Mesodermal cell (in vitro differentiated cells): ENCODE measurements around the gene GNG12.
A peak's percentile ranks its signal among the peaks of the same experiment; 100 is the strongest.

ENCODE experiments used
- H3K27ac ChIP-seq: 2 replicates; pipeline ENCODE4 v1.7.0; 2013; ENCODE audit warnings: mild to moderate bottlenecking, low read depth, low read length, moderate library complexity; ENCODE audit not compliant: severe bottlenecking
- H3K36me3 ChIP-seq: 2 replicates; pipeline ENCODE4 v1.7.1; 2013; ENCODE audit warnings: mild to moderate bottlenecking, low read length, moderate library complexity; ENCODE audit not compliant: control insufficient read depth, insufficient read depth
- H3K4me1 ChIP-seq: one replicate; pipeline ENCODE4 v1.7.1; 2013; ENCODE audit warnings: mild to moderate bottlenecking, low read length; ENCODE audit not compliant: insufficient read depth, control insufficient read depth, poor library complexity, severe bottlenecking
- H3K4me3 ChIP-seq: 2 replicates; pipeline ENCODE4 v1.7.0; 2013; ENCODE audit warnings: low read length, control low read depth, mild to moderate bottlenecking; ENCODE audit not compliant: insufficient read depth, poor library complexity, severe bottlenecking; ENCODE audit errors: extremely low read depth
- H3K9me3 ChIP-seq: 2 replicates; pipeline ENCODE4 v1.7.1; 2013; ENCODE audit warnings: mild to moderate bottlenecking, low read length, moderate library complexity; ENCODE audit not compliant: control insufficient read depth
- WGBS, 2 experiments: methylation state at CpG; one replicate each; pipeline ENCODE4 v1.1.5; 2013; ENCODE audit warnings: missing lambda C conversion rate in 2 of 2; ENCODE audit not compliant: insufficient coverage in 2 of 2; 5-methylcytosine and 5-hydroxymethylcytosine counted together

The GNG12 gene

GRCh38 chr1:67843331-67843730, 10.1 kb upstream of the GNG12 start:
- Histone ChIP-seq H3K9me3 (no peaks in the 10 kb centered on the region), H3K4me1 (peaks cover 24% of the 10 kb centered on the region), H3K36me3 (no peaks in the 10 kb centered on the region), H3K4me3 (no peak overlapping the region), H3K27ac (no peak overlapping the region)
- WGBS, 2 experiments = 75 to 94% methylated on average over 1 of the region's 1 CpG

- Histone ChIP-seq H3K9me3 (no peaks in the 10 kb centered on the region), H3K27ac (no peak overlapping the region), H3K4me3 (no peak overlapping the region), H3K36me3 (no peaks in the 10 kb centered on the region), H3K4me1 (peaks cover 24% of the 10 kb centered on the region)
- WGBS, 2 experiments = 80 to 82% methylated on average over 1 of the region's 2 CpGs
Observed at GRCh38 chr1:67840449-67840848, 7.2 kb upstream of the GNG12 start.

- Histone ChIP-seq H3K4me1 (peaks cover 24% of the 10 kb centered on the region), H3K4me3 (no peak overlapping the region), H3K27ac (no peak overlapping the region), H3K36me3 (no peaks in the 10 kb centered on the region), H3K9me3 (no peaks in the 10 kb centered on the region)
- no CpG with 5 or more reads among the region's 2 CpGs for WGBS, 2 experiments
Observed at GRCh38 chr1:67839826-67840225, 6.6 kb upstream of the GNG12 start.

- 65 to 83% methylated on average over 1 to 2 of the region's 5 CpGs for WGBS, 2 experiments
- H3K27ac ChIP-seq = peak overlapping the region; percentile 13
- no peak overlapping the region for H3K4me3 ChIP-seq
- no peaks in the 10 kb centered on the region for H3K9me3 ChIP-seq
- no peaks in the 10 kb centered on the region for H3K36me3 ChIP-seq
- H3K4me1 ChIP-seq = peaks cover 29% of the 10 kb centered on the region
Observed at GRCh38 chr1:67838180-67838910, 5.1 kb upstream of the GNG12 start.

- Histone ChIP-seq H3K36me3 (no peaks in the 10 kb centered on the region), H3K9me3 (no peaks in the 10 kb centered on the region), H3K4me1 (peaks cover 29% of the 10 kb centered on the region), H3K27ac (no peak overlapping the region), H3K4me3 (no peak overlapping the region)
- WGBS, 2 experiments = 89 to 94% methylated on average over 2 of the region's 2 CpGs
Observed at GRCh38 chr1:67836769-67837168, 3.5 kb upstream of the GNG12 start.

- WGBS, 2 experiments = 38 to 57% methylated on average over 1 to 2 of the region's 3 CpGs
- peaks cover 27% of the 10 kb centered on the region for H3K4me1 ChIP-seq
- no peaks in the 10 kb centered on the region for H3K36me3 ChIP-seq
- no peak overlapping the region for H3K27ac ChIP-seq
- H3K4me3 ChIP-seq = no peak overlapping the region
- H3K9me3 ChIP-seq = no peaks in the 10 kb centered on the region
Observed at GRCh38 chr1:67835663-67836452, 2.6 kb upstream of the GNG12 start.

- H3K27ac ChIP-seq = no peak overlapping the region
- H3K4me3 ChIP-seq = no peak overlapping the region
- peaks cover 16% of the 10 kb centered on the region for H3K4me1 ChIP-seq
- no peaks in the 10 kb centered on the region for H3K36me3 ChIP-seq
- no peaks in the 10 kb centered on the region for H3K9me3 ChIP-seq
- WGBS, 2 experiments = 90 to 100% methylated on average over 2 to 4 of the region's 4 CpGs
Observed at GRCh38 chr1:67834246-67834877, 1.1 kb upstream of the GNG12 start.

GRCh38 chr1:67833602-67833940, 304 bp upstream of the GNG12 start:
- Histone ChIP-seq H3K9me3 (no peaks in the 10 kb centered on the region), H3K4me3 (peak overlapping the region; percentile 81), H3K27ac (no peak overlapping the region), H3K36me3 (peaks cover under 1% of the 10 kb centered on the region), H3K4me1 (peaks cover 12% of the 10 kb centered on the region)
- WGBS, 2 experiments = 39 to 47% methylated on average over 17 to 18 of the region's 21 CpGs

- Histone ChIP-seq H3K36me3 (peaks cover 10% of the 10 kb centered on the region), H3K4me3 (peak overlapping the region; percentile 81), H3K4me1 (peaks cover 10% of the 10 kb centered on the region), H3K9me3 (no peaks in the 10 kb centered on the region), H3K27ac (peak overlapping the region; percentile 76)
- WGBS, 2 experiments = 0% methylated on average over 18 to 26 of the region's 34 CpGs
Observed at GRCh38 chr1:67831850-67832513, 1.3 kb downstream of the GNG12 start.

GRCh38 chr1:67830928-67831830, 2.1 kb downstream of the GNG12 start:
- H3K27ac ChIP-seq = peak overlapping the region; percentile 76
- H3K9me3 ChIP-seq = no peaks in the 10 kb centered on the region
- H3K4me1 ChIP-seq = peaks cover 10% of the 10 kb centered on the region
- 67% methylated on average over 2 of the region's 7 CpGs; no CpG with 5 or more reads in 1 of the 2 experiments for WGBS, 2 experiments
- H3K36me3 ChIP-seq = peaks cover 14% of the 10 kb centered on the region
- peak overlapping the region; percentile 81 for H3K4me3 ChIP-seq
